HCT116 (cell line): Measurements from ENCODE around the gene NIPAL1. TPM values are rescaled to one million over a fixed set of nuclear protein-coding genes. Genes with fewer than 3 reads are reported as not detected.

Experiments
- ATAC-seq: fragments of 200-7000 bp; cut with Tn5 transposase; 2 replicates; pipeline ENCODE4 v1.9.1; 2020; ENCODE audit warnings: mild to moderate bottlenecking, moderate library complexity
- Bru-seq: library from RNA; stranded (reverse); fragments of 400-500 nt; gene quantifications from one replicate; lab custom pipeline; 2021; lab: Mats Ljungman, UMichigan
- BruChase-seq, 2 experiments: library from RNA; stranded (reverse); fragments of 400-500 nt; gene quantifications; one replicate each; lab custom pipeline; 2021; lab: Mats Ljungman, UMichigan
- BruUV-seq: library from RNA; stranded (reverse); fragments of 400-500 nt; replicated peaks from 2 replicates; lab custom pipeline; 2021; lab: Mats Ljungman, UMichigan
- CTCF ChIA-PET: fragments of 300-600 bp; sonication (Branson Sonifier 250); formaldehyde crosslinking; loops from one replicate; lab custom pipeline; 2021; ENCODE audit warnings: antibody characterized with exemption; lab: Charles Lee
- POLR2A ChIA-PET: fragments of 300-600, 350-600 bp; sonication (Branson Sonifier 250); formaldehyde crosslinking; loops from one replicate; lab custom pipeline; 2021; ENCODE audit warnings: antibody characterized with exemption; lab: Charles Lee
- RAD21 ChIA-PET, 2 experiments: fragments of 300-600 bp; sonication (Branson Sonifier 250); formaldehyde crosslinking; loops; one replicate each; lab custom pipeline; 2023; ENCODE audit warnings: low total read pairs in 2 of 2; ENCODE audit not compliant: uncharacterized antibody in 2 of 2, unreplicated experiment in 2 of 2, low non-redundant PET in 1 of 2; lab: Charles Lee
- DNase-seq: peaks from one replicate; pipeline ENCODE4 v3.0.0-alpha.2; 2010; ENCODE audit warnings: low read depth, low spot score
- H2AFZ ChIP-seq: fragments of 200-600 bp; shearing (Covaris generic), sonication (generic); 2 replicates; pipeline ENCODE4 v1.6.1; 2017; ENCODE audit warnings: low read depth, mixed run types, mixed read lengths, antibody characterized with exemption, low read length; ENCODE audit not compliant: poor library complexity, severe bottlenecking
- H3K27ac ChIP-seq: 2 replicates; pipeline ENCODE4 v1.5.1; 2012; ENCODE audit warnings: low read depth, low read length
- H3K27me3 ChIP-seq: fragments of 200-600 bp; sonication (generic); 2 replicates; pipeline ENCODE4 v1.6.1; 2016; ENCODE audit warnings: mixed run types, low read length, mixed read lengths; ENCODE audit not compliant: insufficient read depth
- H3K36me3 ChIP-seq, 2 experiments: fragments of 200-500 bp in 1 of 2; fragments of 200-600 bp in 1 of 2; sonication (Bioruptor generic) in 1 of 2; sonication (generic) in 1 of 2; 2 replicates each; pipeline versions ENCODE4 v1.5.1 to v1.6.1; 2014 to 2016; ENCODE audit warnings: low read length in 2 of 2, inconsistent platforms in 1 of 2, mixed read lengths in 1 of 2, mixed run types in 1 of 2; ENCODE audit not compliant: insufficient read depth in 2 of 2, control insufficient read depth in 1 of 2
- H3K4me1 ChIP-seq, 2 experiments: fragments of 200-600 bp in 1 of 2; sonication (generic) in 1 of 2; 2 replicates each; pipeline versions ENCODE4 v1.5.1 to v1.6.1; 2012 to 2017; ENCODE audit warnings: low read length in 2 of 2, inconsistent platforms in 1 of 2, mild to moderate bottlenecking in 1 of 2, mixed read lengths in 1 of 2, mixed run types in 1 of 2, moderate library complexity in 1 of 2; ENCODE audit not compliant: insufficient read depth in 2 of 2, control insufficient read depth in 1 of 2
- H3K4me2 ChIP-seq: fragments of 200-600 bp; sonication (generic); 2 replicates; pipeline ENCODE4 v1.6.1; 2017; ENCODE audit warnings: mixed run types, low read length, mixed read lengths
- H3K4me3 ChIP-seq, 2 experiments: fragments of 200-600 bp in 1 of 2; sonication (generic) in 1 of 2; replicated peaks in 1 of 2; 2 replicates each; pipeline ENCODE4 v1.5.1; 2011 to 2016; ENCODE audit warnings: low read length in 2 of 2, control low read depth in 1 of 2, low read depth in 1 of 2, mild to moderate bottlenecking in 1 of 2, mixed read lengths in 1 of 2, mixed run types in 1 of 2
- H3K79me2 ChIP-seq: fragments of 200-600 bp; sonication (generic); 2 replicates; pipeline ENCODE4 v1.6.1; 2017; ENCODE audit warnings: mild to moderate bottlenecking, mixed run types, low read length, moderate library complexity, mixed read lengths; ENCODE audit not compliant: insufficient read depth
- H3K9ac ChIP-seq: fragments of 200-600 bp; sonication (generic); 2 replicates; pipeline ENCODE4 v1.6.1; 2016; ENCODE audit warnings: low read length, mixed read lengths
- H3K9me2 ChIP-seq: fragments of 200-600 bp; sonication (generic), shearing (Covaris generic); 2 replicates; pipeline ENCODE4 v1.6.1; 2017; ENCODE audit warnings: mixed run types, mild to moderate bottlenecking, moderate library complexity; ENCODE audit not compliant: insufficient read depth
- H3K9me3 ChIP-seq, 2 experiments: fragments of 200-500 bp in 1 of 2; fragments of 200-600 bp in 1 of 2; sonication (Bioruptor generic) in 1 of 2; sonication (generic) in 1 of 2; 2 replicates each; pipeline ENCODE4 v1.6.1; 2014 to 2017; ENCODE audit warnings: low read length in 2 of 2, mixed read lengths in 2 of 2, inconsistent platforms in 1 of 2, low read depth in 1 of 2, mild to moderate bottlenecking in 1 of 2, mixed run types in 1 of 2, moderate library complexity in 1 of 2; ENCODE audit not compliant: control insufficient read depth in 1 of 2, insufficient read depth in 1 of 2
- H4K20me1 ChIP-seq: fragments of 200-600 bp; sonication (generic), shearing (Covaris generic); 2 replicates; pipeline ENCODE4 v1.6.1; 2017; ENCODE audit warnings: mixed run types, mild to moderate bottlenecking, moderate library complexity; ENCODE audit not compliant: insufficient read depth
- CBX3 ChIP-seq: IDR thresholded peaks from 2 replicates; pipeline ENCODE4 v1.6.1; 2012; ENCODE audit warnings: low read depth
- CEBPB ChIP-seq: IDR thresholded peaks from 2 replicates; pipeline ENCODE4 v1.6.1; 2012; ENCODE audit warnings: low read depth
- MAX ChIP-seq: IDR thresholded peaks from 2 replicates; pipeline ENCODE4 v1.6.1; 2012
- POLR2A ChIP-seq: IDR thresholded peaks from 2 replicates; pipeline ENCODE4 v1.7.0; 2011; ENCODE audit warnings: borderline replicate concordance; ENCODE audit not compliant: insufficient read depth, insufficient read length; ENCODE audit errors: extremely low read depth
- POLR2AphosphoS5 ChIP-seq: IDR thresholded peaks from 2 replicates; pipeline ENCODE4 v1.6.1; 2011; ENCODE audit warnings: mild to moderate bottlenecking, low read depth, low read length, moderate library complexity
- RAD21 ChIP-seq: IDR thresholded peaks from 2 replicates; pipeline ENCODE4 v1.6.1; 2012; ENCODE audit warnings: low read depth, mild to moderate bottlenecking
- SIN3A ChIP-seq: IDR thresholded peaks from 2 replicates; pipeline ENCODE4 v1.6.1; 2012; ENCODE audit warnings: low read depth
- SP1 ChIP-seq: IDR thresholded peaks from 2 replicates; pipeline ENCODE4 v1.6.1; 2012; ENCODE audit warnings: low read depth
- YY1 ChIP-seq: IDR thresholded peaks from 2 replicates; pipeline ENCODE4 v1.6.1; 2011; ENCODE audit warnings: low read length, low read depth, moderate library complexity, mild to moderate bottlenecking; ENCODE audit not compliant: insufficient replicate concordance; ENCODE audit errors: extremely low read depth
- ZFX ChIP-seq: fragments of 450-650 bp; IDR thresholded peaks from 2 replicates; pipeline ENCODE4 v1.6.1; 2017
- intact Hi-C: fragments of 100-400 bp; cut with micrococcal nuclease; formaldehyde crosslinking; loops from 2 replicates; pipeline ENCODE4 v1.10.0; 2022
- long read RNA-seq: library from polyadenylated mRNA; unstranded; transcript quantifications from one replicate; pipeline ENCODE4 v2.0.0, GENCODE V29; 2021; ENCODE audit not compliant: unreplicated experiment
- polyA plus RNA-seq: library from polyadenylated mRNA; unstranded; fragments of >200 nt; gene quantifications from 2 replicates; pipeline ENCODE4 v1.2.1, GENCODE V29; 2012; ENCODE audit warnings: missing spikeins
- total RNA-seq: library from RNA; stranded (reverse); gene quantifications from one replicate; pipeline ENCODE4 v1.2.1, GENCODE V29; 2021; ENCODE audit not compliant: unreplicated experiment
- TF ChIP-seq, protein P1 (sequence below), 3 experiments: fragments of 200-600 bp in 1 of 3; sonication (generic) in 1 of 3; IDR thresholded peaks in 2 of 3; conservative IDR thresholded peaks in 1 of 3; 2 replicates each; pipeline ENCODE4 v1.5.1; 2012 to 2017; ENCODE audit warnings: low read depth in 2 of 3, low read length in 2 of 3, antibody characterized with exemption in 1 of 3, borderline replicate concordance in 1 of 3, control low read depth in 1 of 3, mild to moderate bottlenecking in 1 of 3, mixed read lengths in 1 of 3, mixed run types in 1 of 3, moderate library complexity in 1 of 3; ENCODE audit not compliant: insufficient read depth in 1 of 3

Gene NIPAL1
- total RNA-seq (7.0 TPM), Bru-seq, nascent RNA (percentile 72 among the genes with signal in this experiment), BruChase-seq, experiment 1, labeled RNA remaining after a 6-hour chase (percentile 56 among the genes with signal in this experiment), BruChase-seq, experiment 2, labeled RNA remaining after a 2-hour chase (percentile 72 among the genes with signal in this experiment)
- 2.0 and 3.0 TPM in 2 replicates for polyA plus RNA-seq
- long read RNA-seq, full-length matches to known transcripts = 11 of 22 reads
- long read RNA-seq, partial matches to known transcripts = 2 of 22 reads
- long read RNA-seq, other reads (novel, unspliced or antisense) = 9 of 22 reads

- H2AFZ ChIP-seq = peak within 1 kb of the TSS; percentile 70
- H3K36me3 ChIP-seq = no peaks in the 10 kb centered on the region
- H3K4me3 ChIP-seq = peak within 1 kb of the TSS; percentile 70 to 73
- ATAC-seq = peak; percentile 93
- ChIA-PET CTCF (no interaction called here), POLR2A (interaction anchor here (0.6 kb wide), 1 partner anchor 56 kb away, joined by 4 read pairs; no protein-coding TSS in a partner anchor), RAD21 (no interaction called here)
- H3K9ac ChIP-seq = peak within 1 kb of the TSS; percentile 87
- H3K4me2 ChIP-seq = peak within 1 kb of the TSS; percentile 90
- H3K79me2 ChIP-seq = peaks cover 8% of the 10 kb centered on the region; the same call in 1 of the 2 replicates
- intact Hi-C loops = loop anchor here (5.0 kb wide), 1 partner anchor 71 kb away; no protein-coding TSS in a partner anchor
- peaks cover 6 to 11% of the 10 kb centered on the region in 2 experiments; a peak in 2 of 4 replicates for H3K4me1 ChIP-seq
- DNase-seq = peak; percentile 63
- no TSS peak for BruUV-seq
- no peaks in the 10 kb centered on the region for H3K9me2 ChIP-seq
- H3K9me3 ChIP-seq = no peaks in the 10 kb centered on the region
- H3K27me3 ChIP-seq = no peaks in the 10 kb centered on the region
- peak within 1 kb of the TSS; percentile 63 for H3K27ac ChIP-seq
- H4K20me1 ChIP-seq = no peaks in the 10 kb centered on the region
- TF ChIP-seq SP1 (0 out of 2 replicates have a peak, but pooled peaks have one; percentile 39), POLR2AphosphoS5 (peak; percentile 74; the same call in 1 of the 2 replicates), CEBPB (no peak), RAD21 (peak; percentile 32; the same call in 1 of the 2 replicates), SIN3A (peak; percentile 79; the same call in 1 of the 2 replicates), YY1 (peak; percentile 10), POLR2A (peak; percentile 21), MAX (peak; percentile 60), ZFX (peak; percentile 61; the same call in 1 of the 2 replicates), CBX3 (no peak)
- TF ChIP-seq, protein P1, sequence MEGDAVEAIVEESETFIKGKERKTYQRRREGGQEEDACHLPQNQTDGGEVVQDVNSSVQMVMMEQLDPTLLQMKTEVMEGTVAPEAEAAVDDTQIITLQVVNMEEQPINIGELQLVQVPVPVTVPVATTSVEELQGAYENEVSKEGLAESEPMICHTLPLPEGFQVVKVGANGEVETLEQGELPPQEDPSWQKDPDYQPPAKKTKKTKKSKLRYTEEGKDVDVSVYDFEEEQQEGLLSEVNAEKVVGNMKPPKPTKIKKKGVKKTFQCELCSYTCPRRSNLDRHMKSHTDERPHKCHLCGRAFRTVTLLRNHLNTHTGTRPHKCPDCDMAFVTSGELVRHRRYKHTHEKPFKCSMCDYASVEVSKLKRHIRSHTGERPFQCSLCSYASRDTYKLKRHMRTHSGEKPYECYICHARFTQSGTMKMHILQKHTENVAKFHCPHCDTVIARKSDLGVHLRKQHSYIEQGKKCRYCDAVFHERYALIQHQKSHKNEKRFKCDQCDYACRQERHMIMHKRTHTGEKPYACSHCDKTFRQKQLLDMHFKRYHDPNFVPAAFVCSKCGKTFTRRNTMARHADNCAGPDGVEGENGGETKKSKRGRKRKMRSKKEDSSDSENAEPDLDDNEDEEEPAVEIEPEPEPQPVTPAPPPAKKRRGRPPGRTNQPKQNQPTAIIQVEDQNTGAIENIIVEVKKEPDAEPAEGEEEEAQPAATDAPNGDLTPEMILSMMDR (IDR thresholded peaks at IDR 0.05 in 2 of 3, conservative IDR thresholded peaks at IDR 0.05 in 1 of 3; ENCODE audit: borderline replicate concordance in 1 of 3, insufficient read depth in 1 of 3, low read depth in 2 of 3, low read length in 2 of 3) = peak; percentile 42 to 71 (median 55)
These were observed at the start of gene NIPAL1, which contains the start of gene CNGA1 for GRCh38 chr4:48016141-48017107. NIPAL1 (plus strand) TSS chr4:48016772; CDS start chr4:48016840, 68 bp downstream. CNGA1 (minus strand) TSS chr4:48016681; CDS start chr4:47952689, 63,992 bp downstream.
